ENCODE results near the gene RAB42. TPM values are rescaled to one million over a fixed set of nuclear protein-coding genes. Genes with fewer than 3 reads are reported as not detected.

The RAB42 gene
- total RNA-seq, 1 donor from 2014 or later = 0.69 TPM

DNA sequence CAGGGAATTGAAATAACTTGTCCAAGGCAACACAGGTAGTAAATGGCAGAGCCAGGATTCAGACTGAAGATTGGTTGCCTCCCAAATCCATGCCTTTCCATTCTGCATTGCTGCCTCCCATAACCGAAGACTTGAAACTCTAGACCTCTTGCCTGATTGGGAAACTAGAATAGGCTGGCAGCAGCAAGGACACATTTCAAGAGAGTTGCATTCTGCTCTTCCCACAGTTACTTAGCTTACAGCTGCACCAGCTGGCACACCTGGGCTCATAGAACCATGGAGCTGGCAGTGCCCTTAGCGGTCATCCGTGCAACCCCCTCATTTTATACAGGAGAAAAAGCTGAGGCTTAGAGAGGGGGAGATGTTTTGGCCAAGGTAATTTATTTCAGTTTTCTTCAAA, 31.2 kb upstream of the RAB42 start:
- Mint-ChIP-seq H3K27ac (ENCODE audit: unreplicated experiment) (no peak overlapping the region), H3K9me3 (ENCODE audit: unreplicated experiment) (no peaks in the 10 kb centered on the region), H3K27me3 (ENCODE audit: unreplicated experiment) (no peaks in the 10 kb centered on the region), H3K4me1 (ENCODE audit: low read depth, unreplicated experiment) (no peaks in the 10 kb centered on the region), H3K4me3 (ENCODE audit: unreplicated experiment) (no peak overlapping the region), H3K36me3 (ENCODE audit: unreplicated experiment) (no peaks in the 10 kb centered on the region)
- TF ChIP-seq, protein P1, sequence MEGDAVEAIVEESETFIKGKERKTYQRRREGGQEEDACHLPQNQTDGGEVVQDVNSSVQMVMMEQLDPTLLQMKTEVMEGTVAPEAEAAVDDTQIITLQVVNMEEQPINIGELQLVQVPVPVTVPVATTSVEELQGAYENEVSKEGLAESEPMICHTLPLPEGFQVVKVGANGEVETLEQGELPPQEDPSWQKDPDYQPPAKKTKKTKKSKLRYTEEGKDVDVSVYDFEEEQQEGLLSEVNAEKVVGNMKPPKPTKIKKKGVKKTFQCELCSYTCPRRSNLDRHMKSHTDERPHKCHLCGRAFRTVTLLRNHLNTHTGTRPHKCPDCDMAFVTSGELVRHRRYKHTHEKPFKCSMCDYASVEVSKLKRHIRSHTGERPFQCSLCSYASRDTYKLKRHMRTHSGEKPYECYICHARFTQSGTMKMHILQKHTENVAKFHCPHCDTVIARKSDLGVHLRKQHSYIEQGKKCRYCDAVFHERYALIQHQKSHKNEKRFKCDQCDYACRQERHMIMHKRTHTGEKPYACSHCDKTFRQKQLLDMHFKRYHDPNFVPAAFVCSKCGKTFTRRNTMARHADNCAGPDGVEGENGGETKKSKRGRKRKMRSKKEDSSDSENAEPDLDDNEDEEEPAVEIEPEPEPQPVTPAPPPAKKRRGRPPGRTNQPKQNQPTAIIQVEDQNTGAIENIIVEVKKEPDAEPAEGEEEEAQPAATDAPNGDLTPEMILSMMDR (IDR thresholded peaks at IDR 0.05; ENCODE audit: partially characterized antibody, unreplicated experiment) = no peak
- DNase-seq = no peak

DNA sequence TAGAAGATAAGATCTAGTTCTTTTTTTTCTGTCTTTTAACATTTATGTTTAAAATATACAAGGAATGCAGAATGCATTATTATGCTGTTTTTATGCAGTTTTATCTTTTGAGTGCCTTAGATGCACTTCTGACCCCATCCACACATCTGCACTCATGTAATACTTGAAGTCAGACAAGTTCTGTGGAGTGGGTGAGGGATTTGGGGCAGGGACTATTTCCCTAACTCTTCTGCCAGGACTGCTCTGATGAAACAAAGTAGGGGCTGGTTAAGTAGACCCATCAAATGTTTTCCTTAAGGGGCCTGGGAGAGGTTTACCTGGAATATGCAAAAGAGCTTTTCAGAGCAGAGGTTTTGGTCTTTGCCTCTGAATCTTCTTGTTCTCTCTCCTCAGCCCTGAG, 27.8 kb upstream of the RAB42 start:
- Mint-ChIP-seq H3K4me3 (ENCODE audit: unreplicated experiment) (no peak overlapping the region), H3K36me3 (ENCODE audit: unreplicated experiment) (no peaks in the 10 kb centered on the region), H3K27ac (ENCODE audit: unreplicated experiment) (no peak overlapping the region), H3K27me3 (ENCODE audit: unreplicated experiment) (no peaks in the 10 kb centered on the region), H3K9me3 (ENCODE audit: unreplicated experiment) (no peaks in the 10 kb centered on the region), H3K4me1 (ENCODE audit: low read depth, unreplicated experiment) (no peaks in the 10 kb centered on the region)
- TF ChIP-seq, protein P1 (IDR thresholded peaks at IDR 0.05; ENCODE audit: partially characterized antibody, unreplicated experiment) = no peak
- DNase-seq = no peak

DNA sequence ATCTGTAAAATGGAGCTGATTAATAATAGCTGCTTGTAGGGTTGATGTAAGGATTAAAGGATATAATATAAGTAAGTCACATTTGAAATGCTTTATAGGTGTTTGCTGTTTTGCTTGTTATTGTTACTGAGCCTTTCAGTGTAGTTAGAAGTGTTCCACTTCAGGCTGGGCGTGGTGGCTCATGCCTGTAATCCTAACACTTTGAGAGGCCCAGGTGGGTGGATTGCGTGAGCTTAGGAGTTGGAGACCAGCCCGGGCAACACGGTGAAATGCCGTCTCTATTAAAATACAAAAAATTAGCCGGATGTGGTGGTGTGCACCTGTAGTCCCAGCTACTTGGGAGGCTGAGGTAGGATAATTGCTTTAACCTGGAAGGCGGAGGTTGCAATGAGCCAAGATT, 27.0 kb upstream of the RAB42 start:
- Mint-ChIP-seq H3K27me3 (ENCODE audit: unreplicated experiment) (no peaks in the 10 kb centered on the region), H3K36me3 (ENCODE audit: unreplicated experiment) (no peaks in the 10 kb centered on the region), H3K4me3 (ENCODE audit: unreplicated experiment) (no peak overlapping the region), H3K27ac (ENCODE audit: unreplicated experiment) (no peak overlapping the region), H3K4me1 (ENCODE audit: low read depth, unreplicated experiment) (no peaks in the 10 kb centered on the region), H3K9me3 (ENCODE audit: unreplicated experiment) (no peaks in the 10 kb centered on the region)
- no peak for DNase-seq
- TF ChIP-seq, protein P1 (IDR thresholded peaks at IDR 0.05; ENCODE audit: partially characterized antibody, unreplicated experiment) = no peak

DNA sequence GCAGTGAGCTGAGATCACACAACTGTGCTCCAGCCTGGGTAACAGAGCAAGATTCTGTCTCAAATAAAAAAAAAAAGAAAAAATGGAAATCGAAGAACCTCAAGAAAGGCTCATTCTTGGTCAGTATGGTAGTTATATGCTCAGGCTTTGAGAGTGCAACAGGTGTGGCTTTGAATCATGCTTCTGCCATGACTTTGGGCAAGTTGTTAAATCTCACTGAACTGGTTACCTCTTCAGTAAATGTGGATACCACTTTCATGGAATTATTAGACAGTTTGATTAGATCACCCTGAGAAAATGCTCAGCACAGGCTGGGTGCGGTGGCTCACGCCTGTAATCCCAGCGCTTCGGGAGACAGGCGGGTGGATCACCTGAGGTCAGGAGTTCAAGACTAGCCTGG, 26.3 kb upstream of the RAB42 start:
- Mint-ChIP-seq H3K27ac (ENCODE audit: unreplicated experiment) (no peak overlapping the region), H3K9me3 (ENCODE audit: unreplicated experiment) (no peaks in the 10 kb centered on the region), H3K4me3 (ENCODE audit: unreplicated experiment) (no peak overlapping the region), H3K4me1 (ENCODE audit: low read depth, unreplicated experiment) (no peaks in the 10 kb centered on the region), H3K36me3 (ENCODE audit: unreplicated experiment) (no peaks in the 10 kb centered on the region), H3K27me3 (ENCODE audit: unreplicated experiment) (no peaks in the 10 kb centered on the region)
- TF ChIP-seq, protein P1 (IDR thresholded peaks at IDR 0.05; ENCODE audit: partially characterized antibody, unreplicated experiment) = no peak
- DNase-seq = no peak

DNA sequence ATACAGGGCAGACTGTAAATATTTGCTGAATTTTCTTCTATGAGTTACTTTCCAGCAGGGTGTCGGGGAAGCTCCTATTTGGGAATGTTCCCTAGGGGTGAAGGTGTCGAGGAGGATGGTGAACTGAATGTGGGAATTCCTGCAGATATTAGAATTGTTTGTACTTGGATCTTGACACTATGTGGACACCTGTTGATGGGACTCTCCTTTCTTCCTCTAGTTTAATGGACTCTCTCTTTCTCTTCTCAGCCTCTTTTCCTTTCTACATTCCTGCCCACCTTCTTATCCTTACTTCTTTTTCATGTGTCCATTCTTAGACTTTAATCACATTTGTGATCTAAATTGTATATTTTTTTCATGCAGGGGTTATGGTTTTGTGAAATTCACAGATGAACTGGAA, 25.1 kb upstream of the RAB42 start:
- no peak for DNase-seq
- TF ChIP-seq, protein P1 (IDR thresholded peaks at IDR 0.05; ENCODE audit: partially characterized antibody, unreplicated experiment) = no peak
- Mint-ChIP-seq H3K4me1 (ENCODE audit: low read depth, unreplicated experiment) (no peaks in the 10 kb centered on the region), H3K4me3 (ENCODE audit: unreplicated experiment) (no peak overlapping the region), H3K9me3 (ENCODE audit: unreplicated experiment) (no peaks in the 10 kb centered on the region), H3K36me3 (ENCODE audit: unreplicated experiment) (no peaks in the 10 kb centered on the region), H3K27me3 (ENCODE audit: unreplicated experiment) (no peaks in the 10 kb centered on the region), H3K27ac (ENCODE audit: unreplicated experiment) (no peak overlapping the region)
